Left hindlimb (tissue), 1 donor: ENCODE measurements around the gene SDK1.
"Not testable (repeated sequence)": the region's sequence is repeated elsewhere in the genome, so short reads cannot be mapped to it uniquely, and the experiment has no call there.

Experiments
- DNase-seq: peaks from one replicate; pipeline ENCODE4 v3.0.0-alpha.2; 2018

The SDK1 gene

GRCh38 chr7:4198301-4198700 is 897.2 kb downstream of the SDK1 start:
- DNase-seq, result peak; percentile 16

- peak; percentile 6 for DNase-seq
Measured at GRCh38 chr7:4200546-4201094, 899.6 kb downstream of the SDK1 start.

- DNase-seq, result peak; percentile 24
Measured at GRCh38 chr7:4201566-4201965, 900.5 kb downstream of the SDK1 start.

GRCh38 chr7:4202154-4202736 is 901.2 kb downstream of the SDK1 start:
- DNase-seq, result peak; percentile 8

GRCh38 chr7:4202954-4203353 is 901.9 kb downstream of the SDK1 start:
- DNase-seq, result no peak

- no peak for DNase-seq
Measured at GRCh38 chr7:4203626-4204512, 902.8 kb downstream of the SDK1 start.

- DNase-seq, result no peak
Measured at GRCh38 chr7:4204513-4205165, 903.6 kb downstream of the SDK1 start.

- DNase-seq, result no peak
Measured at GRCh38 chr7:4205828-4206227, 904.8 kb downstream of the SDK1 start.

- no peak for DNase-seq
Measured at GRCh38 chr7:4207011-4207410, 906.0 kb downstream of the SDK1 start.

GRCh38 chr7:4208086-4208485 is 907.0 kb downstream of the SDK1 start:
- DNase-seq, result no peak

- DNase-seq, result no peak
Measured at GRCh38 chr7:4208586-4208985, 907.5 kb downstream of the SDK1 start.

GRCh38 chr7:4209126-4209525 is 908.1 kb downstream of the SDK1 start:
- no peak for DNase-seq

GRCh38 chr7:4209966-4210365 is 908.9 kb downstream of the SDK1 start:
- DNase-seq, result no peak

GRCh38 chr7:4210821-4211220 is 909.8 kb downstream of the SDK1 start:
- no peak for DNase-seq

GRCh38 chr7:4211261-4211660 is 910.2 kb downstream of the SDK1 start:
- no peak for DNase-seq

GRCh38 chr7:4212376-4212775 is 911.3 kb downstream of the SDK1 start:
- DNase-seq, result no peak

- no peak for DNase-seq
Measured at GRCh38 chr7:4214291-4215155, 913.5 kb downstream of the SDK1 start.

- no peak for DNase-seq
Measured at GRCh38 chr7:4215176-4215720, 914.2 kb downstream of the SDK1 start.

GRCh38 chr7:4216016-4216415 is 915.0 kb downstream of the SDK1 start:
- DNase-seq, result no peak

- not testable (repeated sequence) for DNase-seq
Measured at GRCh38 chr7:4217126-4217660, 916.1 kb downstream of the SDK1 start.

GRCh38 chr7:4218481-4218880 is 917.4 kb downstream of the SDK1 start:
- no peak for DNase-seq

- DNase-seq, result no peak
Measured at GRCh38 chr7:4220011-4220410, 919.0 kb downstream of the SDK1 start.
